GM21360 (cell line): Measurements from ENCODE around the gene SFSWAP.
"Not testable (repeated sequence)": the region's sequence is repeated elsewhere in the genome, so short reads cannot be mapped to it uniquely, and the experiment has no call there.

Source experiments
- ATAC-seq: cut with Tn5 transposase; IDR thresholded peaks from one replicate; pipeline ENCODE4 v1.9.1; 2021; ENCODE audit warnings: mild to moderate bottlenecking, moderate library complexity; ENCODE audit not compliant: unreplicated experiment

The SFSWAP gene

DNA sequence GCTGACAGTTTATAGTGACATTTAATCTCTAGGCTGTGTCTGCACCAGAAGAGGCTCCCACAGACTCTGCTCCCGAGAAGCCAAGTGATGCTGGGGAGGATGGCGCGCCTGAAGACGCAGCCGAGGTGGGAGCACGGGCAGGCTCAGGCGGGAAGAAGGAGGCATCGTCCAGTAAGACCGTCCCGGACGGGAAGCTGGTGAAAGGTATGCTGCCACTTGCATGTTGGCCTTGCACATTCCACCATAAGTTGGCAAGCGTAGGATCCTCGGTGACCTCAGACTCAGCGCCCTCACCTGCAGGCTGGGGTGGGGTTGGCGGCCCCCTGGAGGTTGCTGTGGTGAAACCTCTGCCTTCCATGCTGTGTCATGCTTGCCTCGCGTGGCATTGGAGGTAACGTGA is 45.6 kb downstream of the SFSWAP start:
- ATAC-seq = no peak

DNA sequence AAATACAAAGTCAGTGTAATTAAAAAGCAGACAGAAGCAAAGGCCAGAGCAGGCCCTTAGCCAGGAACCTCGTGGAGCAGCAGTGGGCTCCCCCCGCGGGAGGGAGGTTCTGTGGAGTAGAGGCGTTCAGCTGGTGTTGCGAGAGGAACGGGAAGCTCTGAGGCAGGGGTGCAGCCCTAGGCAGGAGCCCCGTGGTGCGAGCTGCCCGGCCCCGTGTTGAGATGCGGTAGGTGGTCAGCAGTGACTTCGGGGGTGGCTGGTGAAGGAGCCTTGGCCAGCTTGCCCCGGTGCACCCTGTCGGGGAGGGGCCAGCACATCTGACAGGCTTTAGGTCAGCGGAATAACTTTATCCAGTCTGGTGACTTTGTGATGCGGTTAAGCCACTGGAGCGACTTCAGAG is 46.2 kb downstream of the SFSWAP start:
- ATAC-seq = no peak

DNA sequence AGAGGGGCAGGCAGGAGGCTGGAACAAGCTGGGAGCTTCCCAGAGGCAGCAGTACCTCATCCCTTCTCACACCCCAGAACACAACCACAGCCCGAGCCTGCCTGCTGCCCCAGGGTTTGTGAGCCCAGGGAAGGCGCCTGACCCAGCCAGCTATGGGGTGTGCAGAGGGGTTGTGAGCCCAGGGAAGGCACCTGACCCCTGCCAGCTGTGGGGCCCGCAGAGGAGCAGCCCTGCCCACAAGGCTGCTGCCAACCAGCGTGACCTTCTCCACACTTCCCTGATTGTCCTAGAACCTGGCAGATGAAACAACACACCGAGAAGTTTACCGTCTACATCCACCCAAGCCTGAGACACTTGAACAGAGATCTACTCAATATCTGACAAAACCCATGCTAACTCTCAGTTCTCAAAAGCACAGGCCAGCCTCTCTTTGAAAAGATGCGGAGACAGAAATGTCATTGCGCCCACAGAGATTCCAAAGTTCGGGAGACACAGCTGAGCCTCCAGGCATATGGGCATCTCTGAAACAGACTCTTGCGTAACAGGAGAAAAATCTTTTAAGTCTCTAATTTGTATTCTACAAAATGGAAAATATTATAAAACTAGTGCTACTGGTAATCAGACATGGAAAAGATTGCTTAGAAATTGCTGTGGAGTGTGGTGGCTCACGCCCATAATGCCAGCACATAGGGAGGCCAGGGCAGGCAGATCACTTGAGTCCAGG is 47.3 kb downstream of the SFSWAP start:
- no peak for ATAC-seq

DNA sequence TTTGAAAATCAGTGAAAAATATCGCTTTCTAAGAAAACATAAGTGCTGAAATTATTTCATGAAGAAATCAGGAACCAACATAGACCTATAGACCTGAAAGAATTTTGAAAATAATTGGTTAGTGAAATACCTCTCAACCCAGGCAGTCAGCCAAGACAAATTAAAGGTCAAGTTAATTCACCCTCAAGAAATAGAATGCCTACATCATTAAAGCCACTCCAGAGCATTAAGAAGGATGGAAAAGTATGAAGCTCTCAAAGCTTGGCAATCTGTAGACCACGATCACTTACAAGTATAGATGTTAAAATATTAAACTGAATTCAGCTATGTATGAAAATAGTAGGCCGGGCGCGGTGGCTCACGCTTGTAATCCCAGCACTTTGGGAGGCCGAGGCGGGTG is 48.3 kb downstream of the SFSWAP start:
- no peak for ATAC-seq

DNA sequence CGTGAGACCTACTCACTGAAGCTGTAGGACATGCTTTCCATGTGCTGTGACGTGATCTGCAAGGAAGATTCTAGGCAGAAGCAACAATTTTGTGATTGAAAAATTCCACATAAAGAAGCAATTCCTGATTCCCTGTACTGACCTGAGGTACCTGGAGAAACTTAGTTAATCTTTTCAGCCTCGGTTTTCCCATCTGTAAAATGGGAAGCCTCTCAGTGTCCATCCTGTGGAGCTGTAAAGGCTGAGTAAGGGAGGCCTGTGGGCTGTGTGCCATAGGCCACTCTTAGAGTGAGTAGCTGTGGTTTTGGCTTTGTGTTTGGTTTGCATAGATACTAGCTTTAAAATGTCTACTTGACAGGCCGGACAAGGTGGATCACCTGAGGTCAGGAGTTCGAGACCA is 50.7 kb downstream of the SFSWAP start:
- ATAC-seq = no peak

DNA sequence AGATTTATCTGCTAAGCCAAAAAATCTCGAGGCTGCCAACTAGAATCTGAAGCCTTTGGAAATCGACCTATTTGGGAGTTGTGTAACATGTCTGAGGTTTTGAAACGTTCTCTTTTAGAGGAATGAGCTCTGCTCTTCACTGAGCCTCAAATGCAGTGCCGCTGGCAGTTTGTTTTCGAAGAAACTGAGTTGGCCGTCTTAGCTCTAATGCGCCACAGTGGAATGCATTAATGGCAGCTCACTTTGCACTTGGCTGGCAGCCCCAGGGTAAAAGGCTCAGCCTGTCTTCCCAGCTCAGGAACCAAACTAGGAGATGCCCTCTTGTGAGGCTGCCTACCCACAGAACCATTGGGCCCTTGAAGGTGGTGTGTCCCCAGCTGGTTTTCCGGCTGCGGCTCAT is 53.8 kb downstream of the SFSWAP start:
- ATAC-seq = no peak

DNA sequence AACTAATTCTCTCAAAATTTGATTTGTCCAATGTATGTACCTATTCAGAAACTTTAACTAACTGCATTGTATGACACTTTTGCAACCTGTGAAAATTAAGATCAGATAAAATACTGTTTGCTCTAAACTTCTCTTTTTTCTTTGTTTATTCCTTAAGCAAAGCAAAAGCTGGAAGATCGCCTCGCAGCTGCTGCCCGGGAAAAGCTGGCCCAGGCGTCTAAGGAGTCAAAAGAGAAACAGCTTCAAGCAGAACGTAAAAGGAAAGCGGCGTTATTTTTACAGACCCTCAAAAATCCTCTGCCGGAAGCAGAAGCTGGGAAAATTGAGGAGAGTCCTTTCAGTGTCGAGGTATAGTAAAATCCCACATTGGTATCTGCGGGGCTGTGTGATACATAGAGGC is 55.1 kb downstream of the SFSWAP start:
- ATAC-seq = no peak

DNA sequence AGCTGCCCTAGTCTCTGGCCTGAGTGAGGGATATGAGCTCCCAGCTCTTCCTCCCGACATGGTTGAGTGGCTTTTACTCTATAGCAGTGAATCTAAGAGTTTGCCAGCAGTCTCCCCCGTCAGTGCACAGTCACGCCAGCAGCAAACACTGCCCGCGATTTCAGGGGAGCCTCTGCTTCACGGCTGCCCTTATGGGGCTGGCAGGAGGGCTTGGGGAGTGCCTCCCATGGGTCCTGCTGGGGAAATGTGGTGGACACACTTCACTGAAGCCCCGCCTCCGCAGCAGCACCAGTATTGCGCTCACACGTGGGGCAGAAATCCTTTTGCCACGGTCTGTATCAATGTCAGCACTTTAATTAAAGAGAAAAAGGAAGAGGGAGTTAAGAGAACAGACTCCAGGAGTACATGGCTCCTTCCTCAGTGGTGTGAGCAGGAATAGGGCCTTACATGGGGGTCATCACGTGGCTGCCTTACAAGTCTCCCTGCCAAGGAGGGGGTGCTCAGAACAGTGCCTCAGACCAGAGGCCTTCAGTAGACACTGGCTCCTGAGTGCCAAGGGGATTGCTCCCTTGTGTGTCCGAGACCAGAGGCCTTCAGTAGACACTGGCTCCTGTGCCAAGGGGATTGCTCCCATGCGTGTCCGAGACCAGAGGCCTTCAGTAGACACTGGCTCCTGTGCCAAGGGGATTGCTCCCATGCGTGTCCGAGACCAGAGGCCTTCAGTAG is 55.7 kb downstream of the SFSWAP start:
- ATAC-seq = no peak

DNA sequence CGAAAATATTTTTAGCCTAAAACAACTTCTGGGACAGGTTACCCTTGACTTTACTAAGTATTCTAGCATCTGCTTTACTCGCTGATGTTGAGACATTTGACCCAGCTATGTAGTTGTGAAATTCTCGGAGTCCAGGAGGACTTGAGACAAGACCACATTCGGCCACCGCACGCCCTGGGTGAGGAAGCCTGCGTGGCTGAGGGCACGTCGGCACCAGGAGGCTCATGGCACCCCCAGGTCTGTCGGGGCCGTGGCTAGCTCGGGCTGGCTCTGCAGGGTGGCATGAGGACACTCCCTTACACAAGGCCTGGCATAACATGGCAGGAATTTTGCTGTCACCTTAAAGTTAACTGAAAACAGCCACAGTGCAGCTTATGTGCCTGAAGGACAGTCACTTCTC is 59.2 kb downstream of the SFSWAP start:
- no peak for ATAC-seq

DNA sequence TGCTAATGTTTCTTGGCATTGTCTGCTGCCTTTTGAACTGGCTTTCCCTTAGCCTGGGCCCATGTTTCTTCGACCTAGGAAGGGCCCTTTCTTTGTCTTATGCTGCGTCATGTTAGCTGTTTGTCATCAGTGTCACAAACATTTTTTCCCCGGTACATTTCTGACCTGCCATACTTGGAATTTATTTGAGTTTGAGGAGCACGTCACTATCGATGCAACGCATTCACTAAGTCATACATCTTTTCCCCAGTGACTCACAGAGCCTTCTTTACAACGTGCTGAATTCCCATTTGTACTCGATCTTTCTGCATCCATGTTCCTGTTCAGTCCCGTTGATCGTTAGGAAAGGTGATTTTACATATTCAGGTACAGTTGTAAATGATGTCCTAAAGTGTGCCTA is 61.1 kb downstream of the SFSWAP start:
- no peak for ATAC-seq

DNA sequence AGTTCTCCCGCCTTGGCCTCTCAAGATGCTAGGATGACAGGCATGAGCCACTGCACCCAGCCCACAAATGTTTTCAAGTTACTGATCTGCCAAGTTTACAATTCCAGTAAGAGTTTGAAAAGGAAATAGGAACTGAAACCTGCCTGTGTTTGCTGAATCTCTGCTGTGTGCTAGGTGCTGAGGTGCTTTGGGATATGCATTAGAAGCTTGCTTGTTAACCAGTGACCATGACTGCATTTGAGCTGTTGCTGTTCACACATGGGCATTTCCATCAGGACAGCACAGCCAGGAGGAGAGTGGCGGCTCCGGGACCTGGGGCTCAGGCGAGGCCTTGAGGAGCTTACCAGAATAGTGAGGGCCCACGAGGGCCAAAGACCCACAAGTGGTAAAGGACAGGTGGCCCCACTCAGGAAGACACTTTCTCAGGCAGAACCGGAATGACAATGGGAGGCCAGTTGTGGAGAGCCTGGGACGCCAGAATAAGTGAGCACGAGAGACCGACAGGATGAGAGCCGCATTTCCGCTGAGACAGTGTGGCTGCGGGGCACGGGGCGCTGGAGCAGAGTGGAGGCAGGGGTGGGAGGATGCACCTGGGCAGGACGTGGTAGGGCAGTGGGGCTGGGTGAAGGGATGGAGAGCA is 62.8 kb downstream of the SFSWAP start:
- peak; percentile 70 for ATAC-seq

DNA sequence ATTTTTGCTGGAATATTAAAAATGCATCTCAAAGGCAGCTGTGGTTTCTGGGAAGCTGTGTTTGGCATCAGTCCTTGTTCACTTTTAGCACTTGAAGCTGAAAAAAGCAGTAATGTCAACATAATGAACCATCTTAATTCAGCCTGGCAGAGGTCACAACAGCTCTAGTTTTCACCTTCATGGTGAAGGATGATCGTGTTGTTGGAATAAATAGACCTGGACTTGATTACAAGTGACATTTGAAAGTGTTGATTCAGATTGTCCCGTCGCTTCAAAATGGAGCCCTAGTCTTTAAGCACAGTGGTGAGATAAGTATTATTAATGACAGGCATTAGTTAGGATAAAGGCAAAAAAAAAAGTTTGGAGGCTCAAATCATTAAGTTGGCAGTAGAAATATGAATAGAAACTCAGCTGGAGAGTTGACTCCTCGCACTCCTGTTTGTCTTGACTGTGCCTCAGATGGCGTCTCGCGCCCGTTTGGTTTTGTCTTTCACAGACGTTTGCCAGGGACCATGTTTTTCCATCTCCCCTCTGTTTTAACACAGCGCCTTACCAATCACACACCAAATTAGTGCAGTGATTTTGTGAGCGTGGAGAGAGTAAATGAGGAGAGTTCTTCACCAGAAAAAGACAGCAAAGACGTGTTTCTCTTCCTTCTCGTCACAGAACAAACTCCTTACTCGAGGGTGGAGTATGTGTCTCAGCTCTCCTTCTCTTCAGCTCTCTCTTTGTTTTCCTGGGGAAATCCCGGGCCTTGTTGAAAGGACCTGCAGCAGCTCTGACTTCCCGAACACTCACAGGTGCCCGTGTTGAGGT is 63.9 kb downstream of the SFSWAP start:
- ATAC-seq = no peak

DNA sequence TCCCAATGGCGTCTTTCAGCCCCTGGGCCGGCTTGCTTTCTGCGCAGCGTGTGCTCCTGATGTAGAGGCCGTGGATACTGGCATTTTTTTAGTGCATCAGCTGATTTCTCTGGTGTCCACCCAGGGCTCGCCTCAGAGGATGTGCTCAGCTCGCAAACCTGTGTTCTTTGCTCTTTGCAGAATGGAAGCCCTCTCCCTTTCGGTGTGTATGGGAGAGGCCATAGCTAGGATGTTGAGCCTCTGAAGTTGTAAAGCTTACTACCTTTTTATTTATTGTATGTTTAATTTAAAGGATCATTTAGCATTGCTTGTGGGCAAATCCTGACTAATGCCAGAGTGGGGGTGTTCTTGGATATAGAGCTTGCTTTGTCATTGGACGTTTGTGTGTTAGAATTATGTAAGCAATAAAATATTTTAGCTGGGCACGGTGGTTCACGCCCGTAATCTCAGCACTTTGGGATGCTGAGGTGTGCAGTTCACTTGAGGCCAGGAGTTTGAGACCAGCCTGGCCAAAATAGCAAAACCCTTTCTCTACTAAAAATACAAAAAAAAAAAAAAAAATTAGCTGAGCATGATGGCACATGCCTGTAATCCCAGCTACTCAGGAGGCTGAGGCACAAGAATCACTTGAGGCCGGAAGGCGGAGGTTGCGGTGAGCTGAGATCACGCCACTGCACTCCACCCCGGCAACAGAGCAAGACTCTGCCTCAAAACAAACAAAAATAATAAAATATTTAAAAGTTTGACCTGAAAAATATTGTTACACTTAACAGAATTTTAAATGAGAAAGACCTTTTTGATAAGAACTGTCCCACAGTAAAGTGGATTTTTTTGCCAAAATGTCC is 64.7 kb downstream of the SFSWAP start:
- no peak for ATAC-seq

DNA sequence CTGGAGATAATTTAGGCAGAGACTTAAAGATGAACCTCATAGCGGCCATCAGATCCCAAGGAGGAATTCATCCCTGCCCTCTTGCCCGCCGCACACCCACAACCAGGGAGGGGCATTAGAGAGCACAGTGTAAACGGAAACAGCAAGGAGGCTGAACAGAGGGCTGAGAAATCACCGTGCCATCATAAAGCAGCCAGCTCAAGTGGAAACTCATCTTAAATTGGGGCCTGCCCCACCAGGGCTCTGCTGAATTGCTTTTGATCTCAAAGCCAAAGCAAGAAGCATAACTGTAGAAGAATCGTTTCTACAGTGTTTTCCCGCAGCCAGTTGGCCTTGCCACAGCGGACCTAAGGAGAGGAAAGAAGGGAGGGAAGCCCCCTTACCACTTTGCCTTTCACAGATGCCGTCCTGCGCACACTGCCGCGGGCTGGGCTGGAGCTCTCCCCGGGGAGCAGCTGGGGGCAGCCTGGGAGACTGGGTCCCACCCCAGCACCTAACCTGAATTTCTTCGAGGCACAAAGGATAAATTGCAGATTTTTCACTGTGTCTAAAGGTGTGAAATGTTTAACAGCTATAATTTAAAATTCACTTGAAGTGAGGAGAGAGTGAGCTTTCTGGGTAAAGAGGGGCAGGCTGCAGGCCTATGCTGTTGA is 65.5 kb downstream of the SFSWAP start:
- ATAC-seq = no peak

DNA sequence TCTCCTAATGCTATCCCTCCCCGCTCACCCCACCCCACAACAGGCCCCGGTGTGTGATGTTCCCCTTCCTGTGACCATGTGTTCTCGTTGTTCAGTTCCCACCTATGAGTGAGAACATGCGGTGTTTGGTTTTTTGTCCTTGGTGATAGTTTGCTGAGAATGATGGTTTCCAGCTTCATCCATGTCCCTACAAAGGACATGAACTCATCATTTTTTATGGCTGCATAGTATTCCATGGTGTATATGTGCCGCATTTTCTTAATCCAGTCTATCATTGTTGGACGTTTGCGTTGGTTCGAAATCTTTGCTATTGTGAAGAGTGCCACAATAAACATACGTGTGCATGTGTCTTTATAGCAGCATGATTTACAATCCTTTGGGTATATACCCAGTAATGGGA is 66.4 kb downstream of the SFSWAP start:
- ATAC-seq = not testable (repeated sequence)

DNA sequence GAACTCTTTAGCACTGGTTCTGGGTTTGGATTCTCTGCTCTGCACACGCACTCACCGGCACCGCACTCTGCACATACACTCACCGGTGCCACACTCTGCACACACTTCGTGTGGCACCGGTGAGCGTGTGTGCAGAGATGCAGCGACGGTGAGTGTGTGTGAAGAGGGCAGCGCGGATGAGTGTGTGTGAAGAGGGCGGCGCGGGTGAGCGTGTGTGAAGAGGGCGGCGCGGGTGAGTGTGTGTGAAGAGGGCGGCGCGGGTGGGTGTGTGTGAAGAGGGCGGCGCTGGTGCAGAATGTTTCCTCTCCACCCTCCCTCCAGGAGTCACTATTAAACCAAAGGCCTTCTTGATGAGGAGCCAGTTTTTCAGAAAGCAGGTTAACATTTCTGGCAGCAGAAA is 68.1 kb downstream of the SFSWAP start:
- no peak for ATAC-seq

DNA sequence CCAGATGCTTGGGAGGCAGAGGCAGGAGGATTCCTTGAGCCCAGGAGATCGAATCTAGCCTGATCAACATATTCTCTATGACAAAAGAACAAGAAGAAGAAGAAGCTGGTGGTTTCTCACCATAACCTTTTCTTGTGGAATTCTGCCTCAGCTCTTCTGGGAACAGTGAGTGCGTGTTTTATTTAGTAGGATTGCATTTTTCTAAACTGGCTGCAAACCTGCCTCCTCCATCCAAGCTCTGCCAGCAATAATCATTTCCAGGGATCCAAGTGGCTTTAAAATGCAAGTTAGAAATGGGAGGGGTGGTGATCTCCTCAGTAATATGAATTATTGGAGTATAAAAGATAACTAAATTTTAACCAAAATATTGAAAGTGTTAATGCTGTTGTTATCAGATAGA is 71.2 kb downstream of the SFSWAP start:
- ATAC-seq = no peak

DNA sequence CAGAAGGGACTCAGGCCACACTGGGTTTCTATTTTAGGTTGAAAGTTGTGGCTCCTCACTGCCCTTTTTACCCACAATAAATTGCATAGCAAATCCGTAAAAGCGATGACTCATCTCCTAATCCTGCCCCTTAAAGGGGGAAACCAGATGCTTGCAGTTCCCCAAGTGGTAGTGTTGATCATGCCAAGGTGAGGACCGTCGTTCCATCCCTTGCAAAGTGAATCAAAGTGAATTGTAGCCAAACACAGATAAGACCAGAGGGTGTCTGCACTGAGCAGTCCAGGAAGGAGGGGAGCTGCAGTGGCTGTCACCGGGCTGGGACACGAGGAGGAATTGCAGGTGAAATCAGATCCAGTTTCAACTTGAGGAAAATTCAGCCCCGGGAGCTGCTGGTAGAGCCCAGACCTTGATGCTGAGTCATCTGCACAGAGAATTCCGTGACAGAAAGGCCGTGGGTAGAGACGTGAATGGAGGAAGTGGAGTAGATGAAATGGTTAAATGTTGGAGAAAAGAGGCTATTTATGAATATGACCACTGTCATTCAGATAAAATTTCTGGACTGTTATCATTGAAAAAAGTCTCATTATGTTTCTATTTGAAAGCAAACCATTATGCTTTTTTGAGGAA is 73.1 kb downstream of the SFSWAP start:
- peak; percentile 65 for ATAC-seq
